Kidney tubule cell (primary cell): ENCODE results near the gene MYH9.

ENCODE experiments used
- DNase-seq: peaks from one replicate; pipeline ENCODE4 v3.0.0-alpha.2; 2018; ENCODE audit warnings: low spot score

The MYH9 gene

DNA sequence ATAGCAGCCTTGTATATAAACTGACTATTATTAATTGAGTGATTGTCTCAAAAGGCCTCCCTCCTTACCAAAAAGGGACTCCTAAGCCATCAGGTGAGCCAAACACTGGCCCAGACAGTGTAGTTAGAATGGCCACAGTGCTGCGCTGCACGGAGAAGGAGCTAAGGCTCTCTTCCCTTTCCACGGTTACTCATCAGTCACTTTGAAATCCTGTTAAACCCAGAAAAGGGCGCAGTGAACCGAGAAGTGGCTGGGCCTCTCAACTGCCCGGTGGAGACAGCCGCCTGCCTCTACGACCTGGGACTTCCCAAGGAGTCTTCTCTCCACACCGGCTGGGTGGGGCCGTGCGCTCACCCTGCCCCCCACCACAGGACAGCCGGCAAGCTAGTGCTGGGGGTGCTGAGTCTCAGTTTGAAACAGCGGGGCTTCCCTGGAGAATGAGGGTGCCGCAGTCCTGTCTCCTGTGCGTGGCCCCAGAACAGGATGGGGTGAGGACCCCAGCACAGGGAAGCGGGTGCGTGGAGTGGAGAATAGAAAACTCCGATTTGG is 1.3 kb downstream of the MYH9 start:
- DNase-seq: peak; percentile 94

DNA sequence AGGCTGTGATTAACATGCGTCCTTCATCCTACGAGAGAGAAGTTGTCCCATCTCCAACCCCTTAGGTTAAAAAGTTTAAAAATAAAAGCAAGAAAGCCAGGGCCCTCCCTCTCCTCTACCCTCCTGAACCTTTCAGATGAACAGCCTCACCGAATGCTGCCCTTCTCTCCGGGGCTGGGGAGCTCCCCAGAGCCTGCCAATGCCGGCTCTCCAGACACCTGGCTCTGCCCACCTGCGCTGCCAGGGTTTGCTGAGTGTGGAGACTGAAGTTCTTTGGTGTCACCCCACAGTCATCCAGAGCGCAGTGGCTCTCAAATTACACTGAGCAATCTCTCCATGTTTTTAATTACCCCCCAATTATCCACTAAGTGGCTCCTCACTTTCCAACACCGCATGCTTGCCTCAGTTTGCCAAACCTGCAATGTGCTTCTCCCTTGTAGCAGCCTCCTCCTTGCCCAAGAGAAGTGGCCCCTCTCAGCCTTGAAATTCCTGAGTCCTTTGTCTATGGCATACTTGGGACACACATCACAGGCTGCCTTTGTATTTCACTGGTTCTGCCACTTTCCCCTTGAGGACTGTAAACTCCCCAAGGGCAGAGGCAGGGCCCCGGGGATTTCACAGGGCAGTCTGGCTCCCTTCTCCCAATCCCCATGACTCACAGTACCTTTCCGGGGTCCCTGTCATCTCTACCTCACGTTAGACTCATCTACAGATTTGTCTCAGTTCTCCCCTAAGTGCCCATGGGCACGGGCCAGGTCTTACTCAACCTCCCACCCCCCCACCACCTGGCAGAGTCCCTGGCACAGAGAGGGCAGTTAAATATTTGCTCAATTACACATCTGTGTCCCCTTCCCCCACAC is 2.0 kb downstream of the MYH9 start:
- DNase-seq: no peak

DNA sequence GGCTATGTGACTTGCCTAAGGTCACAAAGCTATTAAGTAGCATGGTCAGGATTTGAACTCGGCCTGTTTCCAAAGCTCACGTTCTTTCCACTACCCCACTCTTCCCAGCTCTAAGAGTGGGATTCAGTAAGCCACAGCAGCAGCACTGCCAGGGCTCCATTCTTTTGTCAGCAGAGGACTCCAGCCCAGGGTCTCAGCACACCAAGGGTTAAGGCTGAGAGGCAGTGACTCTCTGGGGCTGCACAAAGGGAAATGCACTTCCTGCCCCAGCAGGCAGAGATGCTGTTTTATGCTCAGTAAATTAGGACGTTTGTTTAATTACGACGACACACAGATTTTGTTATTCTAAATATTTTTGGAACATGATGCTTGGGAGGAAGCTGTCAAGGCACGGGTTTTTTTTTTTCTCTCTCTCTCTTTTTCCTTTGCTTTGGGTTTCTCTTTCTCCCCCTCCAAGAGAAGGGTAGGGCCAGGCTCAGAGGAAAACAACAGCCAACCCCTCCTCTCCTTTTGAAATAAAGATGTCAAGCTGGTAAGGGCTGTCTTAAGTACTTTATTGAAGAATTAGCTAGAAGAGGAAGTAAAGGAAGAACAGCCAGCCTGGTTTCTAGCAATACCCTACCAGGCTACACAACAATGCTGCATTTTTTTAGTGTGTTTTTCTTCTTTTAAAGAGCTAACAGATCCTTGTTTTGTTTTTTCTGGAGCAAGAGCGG is 2.8 kb downstream of the MYH9 start:
- DNase-seq: peak; percentile 58

GRCh38 chr22:36383110-36383581 is 4.6 kb downstream of the MYH9 start:
- peak; percentile 97 for DNase-seq

- DNase-seq: no peak
These were observed 6.1 kb downstream of the MYH9 start for GRCh38 chr22:36381513-36382128.

GRCh38 chr22:36379593-36380361 is 8.0 kb downstream of the MYH9 start:
- peak; percentile 65 for DNase-seq

DNA sequence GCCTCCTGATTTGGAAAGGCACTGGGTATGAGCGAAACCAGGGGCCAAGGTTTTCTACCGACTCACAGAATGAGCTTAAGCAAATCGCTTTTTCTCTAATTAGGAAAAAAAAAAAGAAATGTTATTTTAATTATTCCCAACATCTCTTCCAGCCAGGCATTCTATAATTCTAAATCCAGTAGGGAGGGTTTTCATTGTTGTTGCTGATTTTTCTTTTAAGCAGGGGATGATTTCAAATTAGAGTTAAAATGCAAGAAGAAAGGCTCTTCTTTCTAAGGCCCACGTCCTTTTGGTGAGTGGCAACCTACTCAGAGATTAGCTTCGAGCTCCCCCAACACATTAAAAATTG is 8.9 kb downstream of the MYH9 start:
- DNase-seq: no peak

GRCh38 chr22:36378080-36378868 is 9.5 kb downstream of the MYH9 start:
- no peak for DNase-seq

DNA sequence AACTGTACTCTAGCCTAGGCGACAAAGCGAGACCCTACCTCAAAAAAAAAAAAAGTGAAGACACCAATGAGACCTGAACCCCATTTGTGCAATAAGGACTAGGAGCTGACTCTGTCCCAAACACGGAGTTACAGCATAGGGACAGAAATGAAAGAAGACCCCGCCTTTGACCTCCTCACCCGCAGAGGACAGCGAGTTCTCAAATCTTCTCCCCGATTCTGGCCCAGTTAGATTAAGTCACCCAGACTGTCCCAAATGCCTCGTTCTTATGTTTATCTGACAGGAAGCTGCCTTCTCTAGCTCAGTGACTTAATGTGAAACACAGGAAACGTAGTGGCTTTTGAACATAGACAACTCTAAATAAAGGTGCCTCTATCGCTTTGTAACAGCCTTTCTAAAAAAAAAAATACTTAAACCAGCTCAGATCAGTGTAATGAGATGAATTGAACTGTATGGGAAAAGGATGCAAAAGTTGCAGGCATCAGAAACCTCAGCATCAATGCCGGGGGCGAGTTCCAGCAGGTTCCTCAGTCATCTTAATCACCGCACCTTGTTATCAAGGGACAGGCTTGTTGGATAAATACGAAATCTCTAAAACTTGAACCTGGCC is 10.6 kb downstream of the MYH9 start:
- DNase-seq: no peak

- DNase-seq: no peak
These were observed 11.5 kb downstream of the MYH9 start for GRCh38 chr22:36376265-36376664.

DNA sequence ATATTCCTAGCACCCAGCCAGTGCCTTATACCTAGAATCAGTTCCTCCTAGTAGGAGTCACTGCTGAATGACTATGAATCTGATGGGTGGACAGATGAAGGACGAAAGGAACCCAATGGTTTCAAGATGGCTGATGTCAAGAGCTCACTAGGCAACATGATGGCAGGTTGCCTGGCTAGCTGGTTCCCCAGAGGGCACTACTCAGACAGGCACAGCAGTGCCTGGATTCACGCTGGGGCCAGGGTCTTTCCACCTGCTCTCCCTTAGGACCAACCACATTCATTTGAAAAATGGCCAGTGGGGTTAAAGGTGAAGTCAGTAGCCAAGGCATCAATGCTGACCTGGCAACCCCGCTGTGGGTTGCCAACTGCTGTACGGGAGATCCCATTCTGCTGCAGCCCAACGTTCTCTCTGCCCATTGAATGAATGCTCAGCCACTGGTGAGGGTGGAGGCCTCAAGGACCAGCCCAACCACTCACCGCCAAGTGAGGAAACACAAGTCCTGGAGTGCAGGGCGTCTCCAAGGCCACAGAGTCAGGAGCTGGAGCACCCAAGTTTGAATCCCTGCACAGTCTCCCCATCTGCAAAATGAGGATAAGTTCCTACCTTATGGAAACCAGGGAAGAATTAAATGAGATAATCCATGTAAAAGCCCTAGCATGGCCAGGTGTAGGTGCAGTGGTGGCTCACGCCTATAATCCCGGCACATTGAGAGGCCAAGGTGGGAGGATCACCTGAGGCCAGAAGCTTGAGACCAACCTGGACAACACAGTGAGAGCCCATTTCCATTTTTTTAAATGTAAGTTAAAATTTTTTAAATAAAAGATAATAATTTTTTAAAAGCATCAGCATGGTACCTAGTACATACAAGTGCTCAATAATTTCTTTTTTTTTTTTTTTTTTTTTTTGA is 12.4 kb downstream of the MYH9 start:
- no peak for DNase-seq

- DNase-seq: peak; percentile 95
These were observed 13.2 kb downstream of the MYH9 start for GRCh38 chr22:36374603-36375024.

- no peak for DNase-seq
These were observed 14.5 kb downstream of the MYH9 start for GRCh38 chr22:36373258-36373579.

DNA sequence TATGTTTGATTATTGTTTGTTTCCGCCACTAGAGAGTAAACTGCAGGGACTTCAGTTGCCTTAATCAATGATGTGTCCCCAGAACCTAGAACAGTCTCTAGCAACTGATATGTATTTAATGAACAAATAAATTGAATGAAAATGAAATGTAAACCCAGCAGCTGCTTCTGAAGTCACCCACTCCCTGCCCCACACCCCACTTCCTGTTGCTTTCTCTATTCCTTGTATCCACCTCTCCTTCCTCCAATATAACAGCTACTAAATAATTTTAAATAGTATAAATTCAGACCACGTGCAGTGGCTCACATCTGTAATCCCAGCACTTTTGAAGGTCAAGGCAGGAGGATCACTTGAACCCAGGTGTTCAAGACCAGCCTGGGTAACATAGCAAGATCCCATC is 15.8 kb downstream of the MYH9 start:
- no peak for DNase-seq

DNA sequence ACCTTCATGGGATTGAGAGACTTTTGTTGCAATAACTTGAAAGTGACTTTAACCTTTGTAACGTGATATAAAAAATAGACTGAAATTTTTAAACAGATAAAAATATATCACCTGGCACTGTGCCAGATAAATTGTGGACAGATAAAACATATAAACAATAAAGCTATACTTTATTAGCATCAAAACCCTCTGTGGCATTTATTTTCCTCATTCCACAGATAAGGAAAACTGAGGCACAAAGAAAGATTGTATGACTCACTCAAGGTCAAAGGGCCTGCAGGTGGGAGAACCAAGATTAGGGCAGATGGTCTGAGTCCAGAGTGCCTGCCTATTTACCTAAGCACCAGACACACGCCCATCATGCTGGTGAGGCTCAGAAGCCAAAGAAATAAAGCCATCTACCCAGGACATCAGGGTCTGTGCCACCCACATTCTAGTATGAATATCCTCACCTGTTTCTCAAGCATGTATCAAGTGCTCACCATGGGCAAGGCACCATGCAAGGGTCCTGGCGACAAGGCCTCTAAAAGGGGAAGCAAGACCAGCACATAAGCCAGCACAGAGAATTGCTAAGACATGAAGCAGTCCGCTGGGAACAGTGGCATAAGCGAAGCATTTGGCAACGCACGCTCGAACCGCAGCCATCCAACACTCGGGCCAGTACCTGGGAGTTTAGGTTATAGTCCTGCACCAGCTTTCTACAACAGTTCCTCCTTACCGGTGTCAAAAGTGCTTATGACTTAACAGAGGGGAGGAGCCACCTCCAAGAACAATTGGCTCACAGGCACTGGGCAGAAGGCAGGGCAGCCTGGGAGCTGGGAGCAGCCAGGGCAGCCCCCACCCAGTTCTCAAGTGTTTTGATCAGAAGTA is 17.6 kb downstream of the MYH9 start:
- peak; percentile 73 for DNase-seq

DNA sequence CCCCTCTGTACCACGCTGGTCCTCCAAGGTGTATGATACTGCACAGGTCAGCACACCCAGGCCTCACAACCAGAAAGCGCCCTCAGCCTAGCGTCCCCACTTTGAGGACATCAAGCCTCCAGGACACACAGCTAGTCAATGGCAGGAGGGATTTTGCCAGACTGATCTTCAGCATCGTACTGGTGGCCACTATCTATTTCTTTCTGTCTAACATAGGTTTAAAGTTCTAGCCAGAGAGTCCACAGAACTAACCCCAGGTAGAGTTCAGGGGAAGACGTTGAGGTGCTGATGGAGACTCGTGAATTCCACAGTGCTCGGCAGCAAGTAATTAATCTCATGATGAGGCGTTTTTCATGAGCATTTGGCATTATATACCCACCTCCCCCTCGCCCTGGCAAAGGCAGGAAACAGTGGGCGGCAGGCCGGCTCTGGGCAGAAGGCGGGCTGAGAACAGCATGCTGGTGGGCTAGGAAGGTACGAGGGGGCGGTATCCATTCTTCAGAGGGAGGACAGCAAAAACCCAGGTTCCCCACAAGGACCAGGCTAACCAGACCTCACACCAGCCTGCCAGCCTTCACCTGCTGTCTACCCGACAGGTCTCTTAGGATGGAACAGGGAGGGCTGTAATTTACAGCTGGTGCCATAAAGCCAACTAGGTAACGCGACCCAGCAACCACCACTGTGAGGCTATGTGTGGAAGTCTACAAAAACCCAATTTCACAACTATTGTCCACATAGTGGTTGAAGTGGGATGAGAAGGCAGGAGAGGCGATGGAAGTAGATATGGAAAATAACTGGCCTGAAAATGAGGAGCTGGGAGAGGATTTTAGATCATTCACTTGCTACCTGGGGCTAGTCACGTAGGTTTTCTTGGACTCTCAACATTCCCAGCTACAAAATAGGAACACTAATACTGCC is 18.5 kb downstream of the MYH9 start:
- no peak for DNase-seq

DNA sequence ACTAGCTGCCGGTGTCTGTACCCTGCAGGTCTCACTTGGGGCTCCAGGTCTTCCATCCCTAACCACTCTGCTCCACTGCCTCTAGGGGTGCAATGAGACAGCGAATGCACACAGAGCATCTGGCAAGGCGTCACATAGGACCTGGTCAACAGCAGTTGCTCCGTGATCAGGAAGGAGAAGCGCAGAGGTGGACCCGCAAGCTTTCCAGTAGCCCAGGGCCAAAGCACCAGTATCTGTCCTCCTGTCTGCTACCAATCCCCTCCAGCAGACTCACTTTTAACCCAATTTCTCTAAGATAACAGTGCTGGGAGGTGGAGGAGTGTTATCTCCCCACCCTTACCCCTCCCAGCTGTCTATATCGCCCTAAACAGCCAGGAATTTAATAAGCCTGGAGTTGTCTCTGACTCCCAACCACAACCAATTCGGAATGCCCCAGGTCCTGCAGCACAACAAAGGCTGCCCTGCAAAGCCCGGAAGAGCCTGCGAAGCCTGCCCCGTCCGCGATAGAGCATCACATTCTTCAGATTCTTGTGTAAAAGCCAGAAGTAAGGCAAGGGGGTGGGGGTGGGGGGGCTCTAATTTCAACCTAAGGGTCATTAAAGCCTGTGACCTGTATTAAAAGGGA is 19.3 kb downstream of the MYH9 start:
- DNase-seq: peak; percentile 91
